SU-DHL-6 (cell line): ENCODE data around the gene TOP1.

Source experiments
- CTCF ChIP-seq: fragments of 200-600 bp; sonication (generic); IDR thresholded peaks from one replicate; pipeline ENCODE4 v1.5.1; 2017; ENCODE audit warnings: antibody characterized with exemption, mild to moderate bottlenecking, low read length, moderate library complexity; ENCODE audit not compliant: insufficient read depth, poor library complexity, severe bottlenecking
- EZH2phosphoT487 ChIP-seq: fragments of 200-600 bp; sonication (generic), shearing (Covaris generic); conservative IDR thresholded peaks from 2 replicates; pipeline ENCODE4 v1.6.1; 2018; ENCODE audit warnings: mild to moderate bottlenecking, antibody characterized with exemption, low read length, moderate library complexity, mixed read lengths

- TF ChIP-seq CTCF (no peak), EZH2phosphoT487 (no peak)
These were observed 71.4 kb downstream of the TOP1 start for GRCh38 chr20:41100001-41100480.
